Liver (tissue), 9 donors: Measurements from ENCODE around the gene WNT16. TPM values are rescaled to one million over a fixed set of nuclear protein-coding genes. Genes with fewer than 3 reads are reported as not detected.

Experiments
- DNase-seq: peaks from one replicate; pipeline ENCODE4 v3.0.0-alpha.2; 2017; ENCODE audit warnings: low spot score
- H3K27ac ChIP-seq, 2 donors: one replicate each; pipeline ENCODE4 v1.7.0; 2013; ENCODE audit warnings: inconsistent platforms in 2 of 2, low read length in 2 of 2, control low read depth in 1 of 2, low read depth in 1 of 2, mild to moderate bottlenecking in 1 of 2
- H3K27me3 ChIP-seq, 4 donors: one replicate each; pipeline versions ENCODE4 v1.6.1 to v1.7.0; 2013; ENCODE audit warnings: low read length in 3 of 4, inconsistent platforms in 1 of 4, mild to moderate bottlenecking in 1 of 4, moderate library complexity in 1 of 4; ENCODE audit not compliant: control insufficient read depth in 4 of 4, insufficient read depth in 4 of 4
- H3K36me3 ChIP-seq, 4 donors: one replicate each; pipeline versions ENCODE4 v1.6.1 to v1.7.0; 2013; ENCODE audit warnings: low read length in 3 of 4, mild to moderate bottlenecking in 3 of 4, low read depth in 1 of 4, moderate library complexity in 1 of 4; ENCODE audit not compliant: control insufficient read depth in 4 of 4, insufficient read depth in 3 of 4
- H3K4me1 ChIP-seq, 4 donors: one replicate each; pipeline versions ENCODE4 v1.6.1 to v1.7.0; 2013; ENCODE audit warnings: low read length in 3 of 4, mild to moderate bottlenecking in 3 of 4, moderate library complexity in 1 of 4; ENCODE audit not compliant: control insufficient read depth in 4 of 4, insufficient read depth in 4 of 4
- H3K4me3 ChIP-seq, 3 donors: one replicate each; pipeline versions ENCODE4 v1.6.1 to v1.7.0; 2013; ENCODE audit warnings: low read length in 3 of 3, control low read depth in 1 of 3, low read depth in 1 of 3, mild to moderate bottlenecking in 1 of 3
- H3K9ac ChIP-seq, 2 donors: one replicate each; pipeline ENCODE4 v1.7.0; 2013; ENCODE audit warnings: low read length in 2 of 2, mild to moderate bottlenecking in 2 of 2, moderate library complexity in 2 of 2, control low read depth in 1 of 2, low read depth in 1 of 2
- H3K9me3 ChIP-seq, 4 donors: one replicate each; pipeline versions ENCODE4 v1.6.1 to v1.7.0; 2013; ENCODE audit warnings: low read length in 3 of 4; ENCODE audit not compliant: control insufficient read depth in 4 of 4
- CTCF ChIP-seq: fragments of 150-350 bp; IDR thresholded peaks from 2 replicates; pipeline ENCODE4 v1.5.1; 2017; ENCODE audit warnings: improper control_type of control experiment, low read depth, low read length; ENCODE audit not compliant: missing input control
- EGR1 ChIP-seq, 2 donors: IDR thresholded peaks; 2 replicates each; pipeline ENCODE4 v1.6.1; 2016 to 2018; ENCODE audit warnings: antibody characterized with exemption in 2 of 2, low read depth in 2 of 2
- FOXA1 ChIP-seq: IDR thresholded peaks from 2 replicates; pipeline ENCODE4 v1.6.1; 2016; ENCODE audit warnings: antibody characterized with exemption
- FOXA2 ChIP-seq: IDR thresholded peaks from 2 replicates; pipeline ENCODE4 v1.6.1; 2016; ENCODE audit warnings: antibody characterized with exemption
- GABPA ChIP-seq, 2 donors: IDR thresholded peaks in 1 of 2; conservative IDR thresholded peaks in 1 of 2; 2 replicates each; pipeline ENCODE4 v1.6.1; 2016; ENCODE audit warnings: antibody characterized with exemption in 2 of 2, mild to moderate bottlenecking in 1 of 2, moderate library complexity in 1 of 2
- JUND ChIP-seq, 2 donors: IDR thresholded peaks; 2 replicates each; pipeline ENCODE4 v1.6.1; 2016; ENCODE audit warnings: antibody characterized with exemption in 2 of 2
- NR2F2 ChIP-seq: IDR thresholded peaks from 2 replicates; pipeline ENCODE4 v1.6.1; 2016; ENCODE audit warnings: antibody characterized with exemption
- RXRA ChIP-seq, 2 donors: IDR thresholded peaks; 2 replicates each; pipeline ENCODE4 v1.6.1; 2017 to 2018; ENCODE audit warnings: antibody characterized with exemption in 2 of 2, mild to moderate bottlenecking in 1 of 2
- SP1 ChIP-seq: IDR thresholded peaks from 2 replicates; pipeline ENCODE4 v1.6.1; 2018; ENCODE audit warnings: antibody characterized with exemption, mild to moderate bottlenecking
- TAF1 ChIP-seq: conservative IDR thresholded peaks from 2 replicates; pipeline ENCODE4 v1.6.1; 2016; ENCODE audit warnings: antibody characterized with exemption, mild to moderate bottlenecking
- YY1 ChIP-seq: IDR thresholded peaks from 2 replicates; pipeline ENCODE4 v1.6.1; 2016; ENCODE audit warnings: antibody characterized with exemption, mild to moderate bottlenecking
- WGBS: extraction: QIAGEN DNeasy Blood & Tissue Kit; methylation state at CpG from one replicate; pipeline ENCODE4 v1.1.7; 2013; 5-methylcytosine and 5-hydroxymethylcytosine counted together
- polyA plus RNA-seq, 2 donors: library from polyadenylated mRNA; stranded (reverse) in 1 of 2; unstranded in 1 of 2; fragments of 200-250 nt in 1 of 2; fragments of >200 nt in 1 of 2; fragmentation: Nextera tagmentation in 1 of 2; extraction: Ambion mirVana in 1 of 2; gene quantifications; one replicate each; pipeline versions ENCODE4 v1.2.1 to v1.2.3, GENCODE V29; 2013 to 2015
- total RNA-seq, 2 donors: library from RNA; depleted of rRNA; stranded (reverse); fragments of >200 nt; gene quantifications; one replicate each; pipeline ENCODE4 v1.2.3, GENCODE V29; 2014
- TF ChIP-seq, protein P1 (sequence below): IDR thresholded peaks from 2 replicates; pipeline ENCODE4 v1.6.1; 2016; ENCODE audit warnings: antibody characterized with exemption
- TF ChIP-seq, protein P2 (sequence below): IDR thresholded peaks from 2 replicates; pipeline ENCODE4 v1.6.1; 2016; ENCODE audit warnings: antibody characterized with exemption
- donor health status: healthy.
- donor health status: healthy.
- donor health status: healthy.
- donor health status: healthy.
- donor health status: healthy.

The WNT16 gene
- total and polyA plus RNA-seq, 4 donors, result not detected

DNA sequence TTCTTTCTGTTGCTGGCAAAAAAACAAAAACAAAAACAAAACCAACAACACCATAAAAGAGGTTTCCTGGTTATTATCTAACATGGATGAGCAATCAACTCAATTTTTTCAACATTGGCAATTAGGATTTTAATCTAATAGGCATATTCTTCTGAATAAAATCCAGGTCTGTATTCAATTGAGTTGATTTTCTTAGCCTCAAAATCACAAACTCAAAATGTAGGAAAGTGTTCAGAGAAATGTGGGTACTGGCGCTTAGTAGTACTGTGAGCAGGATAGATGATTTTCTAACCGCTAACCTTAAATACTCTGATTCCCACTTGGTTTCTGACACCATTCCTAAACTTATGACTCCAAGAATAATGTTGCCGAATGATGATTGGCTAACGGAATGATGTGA is 5.6 kb downstream of the WNT16 start:
- no peak overlapping the region for H3K4me3 ChIP-seq
- DNase-seq, result no peak
- H3K36me3 ChIP-seq, result no peaks in the 10 kb centered on the region
- no peaks in the 10 kb centered on the region for H3K9me3 ChIP-seq
- TF ChIP-seq, protein P1, sequence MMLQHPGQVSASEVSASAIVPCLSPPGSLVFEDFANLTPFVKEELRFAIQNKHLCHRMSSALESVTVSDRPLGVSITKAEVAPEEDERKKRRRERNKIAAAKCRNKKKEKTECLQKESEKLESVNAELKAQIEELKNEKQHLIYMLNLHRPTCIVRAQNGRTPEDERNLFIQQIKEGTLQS, result no peak
- TF ChIP-seq RXRA (IDR thresholded peaks at IDR 0.05) (no peak), CTCF (no peak), JUND (IDR thresholded peaks at IDR 0.05) (no peak), EGR1 (IDR thresholded peaks at IDR 0.05; ENCODE audit: low read depth in 2 of 2) (no peak)
- no peak overlapping the region for H3K27ac ChIP-seq
- H3K9ac ChIP-seq, result no peak overlapping the region
- WGBS, result 95% methylated on average over 4 of the region's 4 CpGs
- peaks cover 0 to 12% (median 11%) of the 10 kb centered on the region in 4 donors for H3K4me1 ChIP-seq
- H3K27me3 ChIP-seq, result peaks cover 0 to 9% (median 3%) of the 10 kb centered on the region in 4 donors

DNA sequence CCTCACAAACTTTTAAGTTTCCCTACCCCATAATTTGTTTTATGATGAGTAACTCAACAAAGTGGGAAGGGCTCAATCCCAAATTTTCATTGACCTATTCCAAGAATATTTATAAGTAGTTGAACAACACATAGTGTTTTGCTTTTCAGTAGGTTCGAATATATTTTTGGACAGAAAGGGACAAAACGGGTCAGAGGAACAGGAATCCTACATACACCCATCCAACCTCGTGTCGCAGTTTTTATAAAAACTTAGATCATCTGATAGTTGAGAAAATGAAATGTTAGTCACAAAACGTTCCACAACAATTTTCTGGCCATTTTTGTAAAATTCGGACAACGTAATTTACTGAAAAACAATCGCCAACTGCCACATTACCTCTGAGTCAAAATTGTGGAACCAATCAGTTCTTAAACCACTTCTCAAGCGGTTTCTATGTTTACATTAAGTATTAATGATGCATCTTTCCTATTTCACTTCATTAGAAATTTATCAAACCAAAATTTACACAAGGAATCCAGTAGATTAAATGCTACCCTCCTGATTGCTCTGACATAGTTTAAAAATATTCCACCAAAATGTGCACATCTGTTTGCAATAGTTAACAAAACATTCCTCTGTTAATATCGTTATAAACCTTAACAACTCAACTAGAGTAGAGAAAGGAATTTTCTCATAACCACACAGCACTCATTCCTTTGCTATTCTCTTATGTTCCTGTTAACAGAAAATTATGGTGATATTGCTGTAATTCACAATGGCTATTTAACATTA is 6.3 kb downstream of the WNT16 start:
- Histone ChIP-seq H3K27ac (no peak overlapping the region), H3K27me3 (peaks cover 0 to 7% (median 3%) of the 10 kb centered on the region in 4 donors), H3K9me3 (no peaks in the 10 kb centered on the region), H3K4me3 (no peak overlapping the region), H3K9ac (no peak overlapping the region), H3K36me3 (no peaks in the 10 kb centered on the region), H3K4me1 (peaks cover 0 to 5% (median 5%) of the 10 kb centered on the region in 4 donors)
- 87% methylated on average over 10 of the region's 10 CpGs for WGBS
- DNase-seq, result no peak
- TF ChIP-seq EGR1 (IDR thresholded peaks at IDR 0.05; ENCODE audit: low read depth in 2 of 2), result no peak
- TF ChIP-seq TAF1, result no peak
- TF ChIP-seq SP1, result no peak
- no peak for TF ChIP-seq GABPA (IDR thresholded peaks at IDR 0.05 in 1 of 2, conservative IDR thresholded peaks at IDR 0.05 in 1 of 2)
- TF ChIP-seq RXRA (IDR thresholded peaks at IDR 0.05), result no peak
- TF ChIP-seq FOXA1, result no peak
- TF ChIP-seq FOXA2, result no peak
- no peak for TF ChIP-seq CTCF
- no peak for TF ChIP-seq YY1
- TF ChIP-seq NR2F2, result no peak
- TF ChIP-seq, protein P2, sequence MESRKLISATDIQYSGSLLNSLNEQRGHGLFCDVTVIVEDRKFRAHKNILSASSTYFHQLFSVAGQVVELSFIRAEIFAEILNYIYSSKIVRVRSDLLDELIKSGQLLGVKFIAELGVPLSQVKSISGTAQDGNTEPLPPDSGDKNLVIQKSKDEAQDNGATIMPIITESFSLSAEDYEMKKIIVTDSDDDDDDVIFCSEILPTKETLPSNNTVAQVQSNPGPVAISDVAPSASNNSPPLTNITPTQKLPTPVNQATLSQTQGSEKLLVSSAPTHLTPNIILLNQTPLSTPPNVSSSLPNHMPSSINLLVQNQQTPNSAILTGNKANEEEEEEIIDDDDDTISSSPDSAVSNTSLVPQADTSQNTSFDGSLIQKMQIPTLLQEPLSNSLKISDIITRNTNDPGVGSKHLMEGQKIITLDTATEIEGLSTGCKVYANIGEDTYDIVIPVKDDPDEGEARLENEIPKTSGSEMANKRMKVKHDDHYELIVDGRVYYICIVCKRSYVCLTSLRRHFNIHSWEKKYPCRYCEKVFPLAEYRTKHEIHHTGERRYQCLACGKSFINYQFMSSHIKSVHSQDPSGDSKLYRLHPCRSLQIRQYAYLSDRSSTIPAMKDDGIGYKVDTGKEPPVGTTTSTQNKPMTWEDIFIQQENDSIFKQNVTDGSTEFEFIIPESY, result no peak
